ENCODE results near the gene NAA20.

DNA sequence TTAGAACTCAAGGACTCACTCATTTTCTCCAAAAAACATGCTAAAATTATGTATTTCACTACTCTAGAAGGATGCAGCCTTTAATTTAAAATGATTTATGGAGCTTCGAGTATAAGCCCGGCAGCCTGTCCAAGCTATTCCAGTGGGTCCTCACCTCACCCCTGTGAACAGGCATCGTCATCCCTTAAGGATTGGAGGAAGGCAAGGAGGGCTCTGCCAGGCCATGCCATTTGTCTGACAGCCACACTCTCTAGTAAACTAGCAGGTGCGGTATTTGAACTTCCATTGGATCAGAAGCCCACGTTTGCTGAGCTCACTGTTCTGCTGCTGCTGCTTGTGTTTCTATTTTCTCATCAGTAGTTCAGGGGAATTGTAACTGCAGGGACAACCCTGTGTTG is 39.8 kb upstream of the NAA20 start:
- no peak for TF ChIP-seq ZNF274 (IDR thresholded peaks at IDR 0.05; ENCODE audit: low read depth, low read length)
- no peak for TF ChIP-seq YY1 (IDR thresholded peaks at IDR 0.05; ENCODE audit: insufficient read depth, insufficient read length)
- TF ChIP-seq SUZ12 (IDR thresholded peaks at IDR 0.05; ENCODE audit: extremely low read depth, insufficient read depth, insufficient read length): no peak
